Cortex of kidney (tissue), 1 donor: Measurements from ENCODE around the gene LRRC32.
"Not testable (repeated sequence)": the region's sequence is repeated elsewhere in the genome, so short reads cannot be mapped to it uniquely, and the experiment has no call there.

Experiments
- DNase-seq: peaks from one replicate; lab custom pipeline; 2025; lab: John Stamatoyannopoulos, UW

LRRC32 gene

GRCh38 chr11:76628408-76628947, 42.1 kb downstream of the LRRC32 start:
- no peak for DNase-seq

GRCh38 chr11:76627606-76628005, 42.9 kb downstream of the LRRC32 start:
- no peak for DNase-seq

DNA sequence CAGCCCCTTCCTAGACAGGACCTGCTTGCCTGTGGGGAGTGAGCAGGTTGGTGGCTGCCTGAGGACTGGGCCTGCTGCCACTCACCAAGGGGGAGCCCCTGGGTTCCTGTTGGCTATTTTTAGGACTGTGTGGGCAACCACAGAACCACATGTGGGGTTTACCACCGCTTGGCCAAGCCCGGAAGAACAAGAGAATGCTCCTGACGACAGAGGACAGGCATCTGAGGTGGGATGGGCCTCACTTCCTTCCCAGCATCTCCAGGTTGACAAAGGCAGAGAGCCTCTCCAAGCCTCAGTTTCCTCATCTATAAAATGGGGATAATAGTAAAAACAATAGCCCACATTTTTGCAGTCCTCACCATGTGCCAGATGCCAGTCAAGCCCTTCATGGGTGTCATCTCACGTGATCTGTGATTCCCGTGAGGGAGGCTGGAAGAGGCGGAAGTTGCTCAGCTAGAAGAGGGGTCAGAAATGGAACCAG, 43.6 kb downstream of the LRRC32 start:
- DNase-seq, result no peak

DNA sequence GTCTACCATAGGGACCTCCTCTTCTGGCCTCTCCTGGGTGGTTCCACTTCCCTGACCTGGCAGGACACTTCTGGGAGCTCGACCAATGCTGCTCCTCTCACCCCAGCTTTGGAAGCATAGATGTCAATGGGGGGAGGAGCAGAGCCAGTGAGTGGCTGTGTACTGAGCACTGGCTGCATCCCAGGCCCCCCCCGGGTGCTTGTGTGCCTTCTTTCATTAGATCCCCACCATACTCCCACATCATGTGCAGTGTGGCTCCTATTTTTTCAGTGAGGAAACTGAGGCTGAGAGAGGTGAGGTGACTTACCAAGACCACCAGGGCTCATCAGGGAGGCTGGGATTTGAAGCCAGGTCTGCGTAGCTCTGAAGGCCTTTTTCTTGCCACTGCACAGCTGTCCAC, 44.3 kb downstream of the LRRC32 start:
- DNase-seq, result no peak

DNA sequence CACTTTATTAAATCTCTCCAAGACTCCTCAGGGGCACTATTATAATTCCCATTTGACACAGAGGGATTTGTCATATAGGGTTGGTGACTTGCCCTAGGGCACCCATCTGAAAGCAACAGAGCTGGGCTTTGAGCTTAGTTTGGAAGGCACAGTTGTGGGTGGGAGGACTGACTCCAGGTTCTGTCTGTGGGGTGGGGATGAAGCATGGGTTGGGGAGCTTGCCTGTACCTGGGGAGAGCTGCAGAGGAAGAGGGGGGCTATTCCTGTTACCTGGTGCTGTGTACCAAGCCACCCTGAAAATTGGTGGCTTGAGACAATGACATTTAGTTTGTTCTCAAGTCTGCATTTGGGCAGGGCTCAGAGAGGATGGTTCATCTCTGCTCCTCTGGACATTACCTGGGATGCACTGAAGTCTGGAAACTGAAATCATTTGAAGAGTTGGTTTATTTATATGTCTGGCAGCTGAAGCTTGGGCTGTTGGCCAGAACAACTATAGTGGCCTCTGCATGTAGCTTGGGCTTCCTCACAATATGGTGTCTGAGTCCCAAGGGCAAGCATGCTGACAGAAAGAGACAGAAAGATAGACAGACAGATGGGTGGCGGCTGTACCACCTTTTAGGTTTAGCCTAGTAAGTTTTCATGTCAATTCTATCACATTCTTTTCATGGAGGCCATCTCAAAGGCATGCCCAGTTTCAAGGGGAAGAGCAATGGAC, 44.9 kb downstream of the LRRC32 start:
- no peak for DNase-seq

GRCh38 chr11:76624500-76625379, 45.8 kb downstream of the LRRC32 start:
- DNase-seq, result no peak

DNA sequence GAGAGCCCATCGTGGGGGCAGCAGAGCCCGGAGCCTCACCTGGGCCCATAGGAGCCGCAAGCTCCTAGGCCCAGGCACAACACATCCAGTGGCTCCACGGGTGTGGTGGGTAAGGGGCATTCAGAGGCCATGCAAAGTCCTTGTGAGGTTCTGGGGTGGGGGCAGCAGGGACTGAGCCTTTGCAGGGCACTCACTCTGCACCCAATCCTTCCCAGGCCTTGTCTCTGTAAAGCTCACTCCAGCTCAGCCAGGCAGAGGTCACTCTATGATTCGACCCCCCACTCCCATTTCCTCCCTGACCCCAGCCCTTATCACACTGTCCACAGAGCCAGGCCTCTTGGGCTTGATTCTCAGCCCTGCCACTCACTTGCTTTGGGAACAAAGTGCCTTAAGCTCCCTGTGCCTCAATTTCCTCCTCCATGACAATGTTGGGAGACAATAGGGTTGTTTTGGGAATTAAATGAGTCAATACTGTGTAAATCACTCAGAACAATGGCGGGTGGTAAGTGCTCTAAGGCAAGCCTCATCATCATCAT, 46.6 kb downstream of the LRRC32 start:
- no peak for DNase-seq

- DNase-seq, result no peak
Measured at GRCh38 chr11:76623171-76623883, 47.2 kb downstream of the LRRC32 start.

DNA sequence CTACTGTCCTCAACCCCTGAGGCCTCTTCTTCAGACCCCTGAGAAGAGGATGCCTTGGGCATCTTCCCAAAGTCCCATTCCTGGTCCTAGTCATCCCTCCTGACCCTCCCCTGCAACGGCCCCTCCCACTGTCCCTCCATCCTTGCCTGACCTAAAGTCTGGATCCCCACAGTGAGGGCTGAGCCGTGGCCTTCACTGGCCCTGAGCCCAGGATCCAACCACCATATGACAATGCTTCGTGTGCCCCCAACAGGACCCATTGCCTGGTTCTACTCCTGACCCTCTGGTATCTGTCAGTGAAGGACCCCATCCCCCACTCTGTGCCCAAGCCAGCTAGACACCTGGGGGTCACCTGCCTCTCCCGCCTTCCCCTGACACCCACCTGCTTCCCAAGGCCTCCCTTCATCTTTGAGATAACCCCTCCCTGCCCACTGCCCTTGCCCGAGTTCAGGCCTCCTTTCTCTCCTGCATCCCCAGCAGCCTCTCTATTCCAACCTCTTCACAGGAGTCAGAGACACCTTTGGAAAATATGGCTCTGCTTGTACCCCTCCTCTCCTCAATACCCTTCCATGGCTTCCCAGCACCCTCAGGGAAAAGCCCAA, 48.0 kb downstream of the LRRC32 start:
- no peak for DNase-seq

GRCh38 chr11:76621868-76622267, 48.7 kb downstream of the LRRC32 start:
- DNase-seq, result no peak

DNA sequence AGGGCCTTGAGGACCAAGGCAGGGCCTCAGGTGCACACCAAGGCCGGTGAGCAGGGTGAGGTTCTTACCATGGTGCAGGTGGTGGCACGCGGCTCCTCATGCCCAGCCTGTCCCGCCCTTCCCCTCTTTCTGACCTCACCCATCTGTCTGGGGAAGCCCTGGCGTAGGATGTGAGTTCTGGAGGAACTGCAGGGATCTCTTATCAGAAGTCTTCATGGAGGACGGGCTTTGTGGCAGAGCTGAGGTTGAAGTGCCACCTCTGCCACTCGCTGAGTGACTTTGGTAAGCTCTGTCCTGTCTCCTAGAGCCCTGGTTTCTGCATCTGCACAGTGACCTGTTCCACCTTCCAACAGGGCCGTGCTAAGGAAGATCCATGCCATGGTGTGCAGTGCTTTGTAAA, 49.1 kb downstream of the LRRC32 start:
- DNase-seq, result no peak

- DNase-seq, result no peak
Measured at GRCh38 chr11:76620489-76620888, 50.1 kb downstream of the LRRC32 start.

DNA sequence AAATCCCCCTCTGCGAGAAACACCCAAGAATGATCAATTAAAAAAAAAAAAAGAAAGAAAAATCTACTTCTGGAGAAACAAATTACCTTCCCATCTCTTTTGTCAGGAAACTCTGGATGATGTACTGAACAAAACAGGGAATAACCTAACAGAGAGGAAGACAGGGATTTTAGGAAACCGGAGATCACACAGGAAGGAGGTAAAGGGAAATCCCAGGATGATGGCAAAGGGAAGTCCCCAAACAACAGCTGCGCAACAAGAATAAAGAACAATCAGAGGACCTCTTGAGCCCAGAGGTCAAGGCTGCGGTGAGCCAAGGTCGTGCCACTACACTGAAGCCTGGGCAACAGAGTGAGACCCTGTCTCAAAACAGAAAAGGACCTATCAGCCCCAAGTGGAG, 50.7 kb downstream of the LRRC32 start:
- DNase-seq, result not testable (repeated sequence)

DNA sequence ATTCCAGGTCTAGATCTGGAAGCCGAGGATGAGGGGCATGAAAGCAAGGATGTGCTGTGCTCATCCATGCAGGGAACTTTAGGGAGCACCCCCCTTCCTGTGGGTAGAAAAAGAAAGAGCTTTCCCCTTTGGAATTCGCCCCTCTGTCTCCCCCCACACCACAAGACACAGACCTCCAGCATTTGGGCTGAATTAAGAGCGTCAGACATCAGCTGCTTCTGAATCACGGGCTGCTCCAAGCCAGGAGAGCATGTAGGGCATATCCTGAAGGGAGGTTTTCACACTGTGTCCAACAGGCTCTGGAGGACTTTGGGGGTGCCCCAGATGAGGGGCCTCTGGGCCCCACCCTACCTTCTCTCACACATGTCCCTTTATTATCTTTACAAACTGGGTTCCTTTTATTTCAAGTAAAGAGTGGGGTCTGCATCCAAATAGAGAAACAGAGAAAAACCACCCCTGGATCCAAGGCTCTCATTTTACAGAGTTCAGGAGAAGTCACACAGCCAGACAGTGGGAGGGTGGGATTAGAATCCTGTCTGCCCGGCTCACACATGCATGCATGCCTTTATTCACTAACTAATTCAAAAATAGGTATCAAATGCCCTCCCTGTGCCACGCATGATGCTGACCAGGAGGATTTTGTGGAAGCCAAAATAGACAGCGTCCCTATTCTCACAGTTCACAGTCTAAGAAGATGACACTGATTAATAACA, 52.8 kb downstream of the LRRC32 start:
- no peak for DNase-seq

DNA sequence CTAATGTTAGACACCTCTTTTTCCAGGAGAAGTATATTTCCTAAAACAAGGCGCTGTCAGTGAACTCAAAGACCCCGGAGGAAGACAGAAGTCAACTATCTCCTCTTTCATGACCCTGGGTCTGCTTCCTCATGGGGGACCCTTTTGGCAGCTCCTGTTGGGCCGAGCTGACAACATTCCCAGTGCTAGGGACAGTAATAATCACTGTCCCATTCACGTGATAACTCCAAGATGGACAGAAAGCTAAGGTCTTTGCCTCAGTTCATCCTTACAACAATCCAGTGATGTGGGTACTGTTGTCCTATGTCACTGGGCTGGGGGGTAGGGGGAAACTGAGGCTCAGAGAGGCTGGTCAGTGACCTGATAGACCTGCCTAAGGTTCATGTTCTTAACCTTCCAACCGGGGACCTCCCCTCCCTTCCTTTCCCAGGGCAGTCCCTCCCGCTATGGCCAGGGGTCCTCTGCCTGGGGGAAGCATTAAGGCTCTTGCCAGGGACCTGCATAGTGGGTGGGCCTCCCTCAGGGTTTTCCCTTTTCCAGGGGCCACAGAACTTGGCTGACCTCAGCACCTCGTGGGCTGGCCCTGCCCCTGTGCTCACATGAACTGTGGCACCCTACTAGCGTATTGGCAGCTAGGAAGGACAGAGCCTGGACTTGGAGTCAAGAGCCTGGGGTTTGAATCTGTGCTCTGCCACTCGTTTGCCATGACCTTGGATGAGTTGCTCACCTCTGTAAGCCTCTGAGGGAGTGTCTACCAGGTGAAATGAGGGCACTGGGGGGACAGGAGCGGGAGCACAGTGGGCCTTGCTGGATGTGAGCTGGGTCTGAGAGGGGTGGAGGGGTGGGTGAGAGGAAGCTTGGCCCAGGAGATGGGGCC, 53.6 kb downstream of the LRRC32 start:
- DNase-seq, result no peak

GRCh38 chr11:76615950-76616349, 54.6 kb downstream of the LRRC32 start:
- no peak for DNase-seq

DNA sequence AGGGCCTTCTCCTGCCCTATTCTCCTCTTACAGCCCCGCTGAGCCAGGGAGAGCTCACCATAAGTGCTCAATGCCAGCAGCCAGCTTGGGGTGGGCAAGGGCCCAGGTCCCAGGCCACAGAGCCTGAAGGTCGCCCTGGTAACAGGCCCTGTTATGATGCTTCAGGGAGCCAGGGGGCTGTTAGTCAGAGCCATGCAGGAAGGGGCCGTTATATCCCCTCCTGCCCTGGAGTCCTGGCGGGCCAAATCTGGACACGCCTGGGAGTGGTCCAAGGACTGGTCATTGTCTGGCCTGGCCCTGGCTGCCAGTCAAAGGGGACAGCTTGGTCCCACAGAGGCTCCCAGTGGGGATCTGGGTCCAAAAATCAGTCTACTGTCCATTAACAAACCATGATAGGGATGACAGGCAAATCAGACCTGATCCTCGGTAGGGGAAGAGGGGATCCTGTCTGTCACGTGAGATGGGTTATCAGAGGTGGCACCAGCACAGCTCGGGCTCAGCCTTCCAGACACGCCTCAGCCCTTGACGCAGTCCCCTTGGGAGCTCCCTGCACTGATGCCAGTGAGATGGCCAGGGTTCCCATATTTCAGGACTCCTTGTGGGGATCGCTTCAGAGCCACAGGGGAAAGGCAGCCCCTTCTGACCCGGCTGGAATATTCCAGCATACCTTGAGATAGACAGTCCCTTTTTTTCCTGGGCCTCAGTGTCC, 55.9 kb downstream of the LRRC32 start:
- DNase-seq, result no peak

- no peak for DNase-seq
Measured at GRCh38 chr11:76613901-76614300, 56.6 kb downstream of the LRRC32 start.

DNA sequence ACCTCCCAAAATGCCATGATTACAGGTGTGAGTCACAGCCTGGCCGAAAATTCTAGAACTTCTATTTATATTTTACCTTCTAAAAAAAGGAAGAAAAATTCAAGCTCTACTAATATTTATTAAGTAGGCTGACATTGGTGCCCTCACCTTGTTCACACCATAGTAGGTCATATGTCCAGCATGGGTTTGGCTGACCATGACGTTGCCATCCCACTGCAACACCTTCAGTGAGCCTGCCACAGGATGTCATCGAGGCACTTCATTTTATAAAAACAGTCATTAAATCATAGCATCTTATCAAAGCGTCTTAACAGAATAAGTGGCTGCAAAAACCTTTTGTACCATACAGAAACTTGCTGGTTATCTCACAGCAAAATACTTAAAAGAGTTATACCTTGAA, 58.3 kb downstream of the LRRC32 start:
- no peak for DNase-seq
